Measurements from ENCODE around the gene CACNA1A. TPM values are rescaled to one million over a fixed set of nuclear protein-coding genes. Genes with fewer than 3 reads are reported as not detected.

The CACNA1A gene
- total RNA-seq, 1 donor from 2014 or later = 190 TPM

- no peak overlapping the region for H3K27ac Mint-ChIP-seq (ENCODE audit: unreplicated experiment)
These were observed 107.2 kb downstream of the CACNA1A start for GRCh38 chr19:13398780-13399726.

GRCh38 chr19:13398182-13398581 is 108.1 kb downstream of the CACNA1A start:
- Mint-ChIP-seq H3K36me3 (ENCODE audit: unreplicated experiment) (peaks cover 5% of the 10 kb centered on the region), H3K27me3 (ENCODE audit: unreplicated experiment) (peaks cover 5% of the 10 kb centered on the region), H3K4me3 (ENCODE audit: unreplicated experiment) (no peak overlapping the region), H3K27ac (ENCODE audit: unreplicated experiment) (no peak overlapping the region), H3K4me1 (ENCODE audit: low read depth, unreplicated experiment) (peaks cover 9% of the 10 kb centered on the region), H3K9me3 (ENCODE audit: unreplicated experiment) (peaks cover 3% of the 10 kb centered on the region)
- no peak for TF ChIP-seq CTCF (IDR thresholded peaks at IDR 0.05; ENCODE audit: partially characterized antibody, unreplicated experiment)
- no peak for DNase-seq

More at GRCh38 chr19:13398780-13399726, 107.2 kb downstream of the CACNA1A start:
- DNase-seq = no peak
- no peak for TF ChIP-seq CTCF (IDR thresholded peaks at IDR 0.05; ENCODE audit: partially characterized antibody, unreplicated experiment)
- peaks cover 5% of the 10 kb centered on the region for H3K27me3 Mint-ChIP-seq (ENCODE audit: unreplicated experiment)
- peaks cover 5% of the 10 kb centered on the region for H3K36me3 Mint-ChIP-seq (ENCODE audit: unreplicated experiment)
- H3K9me3 Mint-ChIP-seq (ENCODE audit: unreplicated experiment) = peaks cover 3% of the 10 kb centered on the region
- peaks cover 9% of the 10 kb centered on the region for H3K4me1 Mint-ChIP-seq (ENCODE audit: low read depth, unreplicated experiment)
- H3K4me3 Mint-ChIP-seq (ENCODE audit: unreplicated experiment) = no peak overlapping the region

- Mint-ChIP-seq H3K9me3 (ENCODE audit: unreplicated experiment) (peaks cover 3% of the 10 kb centered on the region), H3K4me1 (ENCODE audit: low read depth, unreplicated experiment) (peaks cover 9% of the 10 kb centered on the region), H3K36me3 (ENCODE audit: unreplicated experiment) (peaks cover 5% of the 10 kb centered on the region), H3K4me3 (ENCODE audit: unreplicated experiment) (peak overlapping the region; percentile 54), H3K27me3 (ENCODE audit: unreplicated experiment) (peaks cover 2% of the 10 kb centered on the region), H3K27ac (ENCODE audit: unreplicated experiment) (no peak overlapping the region)
- no peak for TF ChIP-seq CTCF (IDR thresholded peaks at IDR 0.05; ENCODE audit: partially characterized antibody, unreplicated experiment)
- peak; percentile 73 for DNase-seq
These were observed 109.8 kb downstream of the CACNA1A start for GRCh38 chr19:13396250-13397080.

- Mint-ChIP-seq H3K27ac (ENCODE audit: unreplicated experiment) (no peak overlapping the region), H3K4me1 (ENCODE audit: low read depth, unreplicated experiment) (no peaks in the 10 kb centered on the region), H3K9me3 (ENCODE audit: unreplicated experiment) (peaks cover 5% of the 10 kb centered on the region), H3K27me3 (ENCODE audit: unreplicated experiment) (peaks cover 3% of the 10 kb centered on the region), H3K36me3 (ENCODE audit: unreplicated experiment) (peaks cover 11% of the 10 kb centered on the region), H3K4me3 (ENCODE audit: unreplicated experiment) (no peak overlapping the region)
- no peak for DNase-seq
- no peak for TF ChIP-seq CTCF (IDR thresholded peaks at IDR 0.05; ENCODE audit: partially characterized antibody, unreplicated experiment)
These were observed 123.7 kb downstream of the CACNA1A start for GRCh38 chr19:13382633-13382938.
